HG02885 (cell line): ENCODE measurements around the gene SH3D19.
"Not testable (repeated sequence)": the region's sequence is repeated elsewhere in the genome, so short reads cannot be mapped to it uniquely, and the experiment has no call there.

Source experiments
- ATAC-seq: cut with Tn5 transposase; IDR thresholded peaks from one replicate; pipeline ENCODE4 v1.9.1; 2021; ENCODE audit warnings: mild to moderate bottlenecking; ENCODE audit not compliant: unreplicated experiment, poor library complexity

SH3D19 gene

DNA sequence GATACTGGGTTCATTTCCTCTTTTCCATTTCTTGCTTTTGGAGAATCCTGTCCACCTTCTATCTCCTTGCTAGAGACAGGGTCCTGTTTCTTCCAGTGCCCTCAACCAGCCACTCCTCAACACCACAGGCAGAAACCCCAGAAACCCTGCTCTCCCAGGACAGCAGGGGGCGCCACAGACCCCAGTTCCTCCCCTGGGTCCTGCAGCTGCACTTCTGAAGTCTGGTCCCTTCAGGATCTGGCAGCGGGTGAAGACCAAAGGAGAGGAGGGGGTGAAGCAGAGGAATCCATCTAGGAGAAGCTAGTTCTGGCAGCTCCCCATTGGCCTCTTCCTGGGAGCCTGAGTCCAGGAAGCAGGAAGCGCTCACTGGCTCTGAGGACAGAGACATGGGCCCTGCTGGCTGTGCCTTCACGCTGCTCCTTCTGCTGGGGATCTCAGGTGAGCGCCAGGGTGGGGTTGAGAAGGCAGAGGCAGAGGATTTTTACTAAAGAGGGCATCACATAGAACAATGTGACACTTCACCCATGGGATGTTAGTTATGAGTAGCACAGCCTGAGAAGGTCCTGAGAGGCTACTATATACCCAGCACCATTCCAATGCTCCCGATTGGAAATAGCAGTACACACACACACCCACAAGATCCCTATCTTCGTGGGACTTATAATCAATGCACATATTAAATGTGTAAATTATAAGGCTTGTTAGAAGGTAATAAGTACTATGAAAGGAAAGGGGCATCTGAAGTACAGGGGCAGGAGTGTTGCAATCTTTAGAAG is 48.4 kb downstream of the SH3D19 start, which contains the start of gene PRSS48:
Gene PRSS48, plus strand, starts transcription at position 375 of the 776 bp plus-strand sequence. Its CDS starts 12 bp downstream, at position 387.
- peak; percentile 71 for ATAC-seq

DNA sequence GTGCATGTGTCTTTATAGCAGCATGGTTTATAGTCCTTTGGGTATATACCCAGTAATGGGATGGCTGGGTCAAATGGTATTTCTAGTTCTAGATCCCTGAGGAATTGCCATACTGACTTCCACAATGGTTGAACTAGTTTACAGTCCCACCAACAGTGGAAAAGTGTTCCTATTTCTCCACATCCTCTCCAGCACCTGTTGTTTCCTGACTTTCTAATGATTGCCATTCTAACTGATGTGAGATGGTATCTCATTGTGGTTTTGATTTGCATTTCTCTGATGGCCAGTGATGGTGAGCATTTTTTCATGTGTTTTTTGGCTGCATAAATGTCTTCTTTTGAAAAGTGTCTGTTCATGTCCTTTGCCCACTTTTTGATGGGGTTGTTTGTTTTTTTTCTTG is 56.5 kb downstream of the SH3D19 start:
- not testable (repeated sequence) for ATAC-seq

DNA sequence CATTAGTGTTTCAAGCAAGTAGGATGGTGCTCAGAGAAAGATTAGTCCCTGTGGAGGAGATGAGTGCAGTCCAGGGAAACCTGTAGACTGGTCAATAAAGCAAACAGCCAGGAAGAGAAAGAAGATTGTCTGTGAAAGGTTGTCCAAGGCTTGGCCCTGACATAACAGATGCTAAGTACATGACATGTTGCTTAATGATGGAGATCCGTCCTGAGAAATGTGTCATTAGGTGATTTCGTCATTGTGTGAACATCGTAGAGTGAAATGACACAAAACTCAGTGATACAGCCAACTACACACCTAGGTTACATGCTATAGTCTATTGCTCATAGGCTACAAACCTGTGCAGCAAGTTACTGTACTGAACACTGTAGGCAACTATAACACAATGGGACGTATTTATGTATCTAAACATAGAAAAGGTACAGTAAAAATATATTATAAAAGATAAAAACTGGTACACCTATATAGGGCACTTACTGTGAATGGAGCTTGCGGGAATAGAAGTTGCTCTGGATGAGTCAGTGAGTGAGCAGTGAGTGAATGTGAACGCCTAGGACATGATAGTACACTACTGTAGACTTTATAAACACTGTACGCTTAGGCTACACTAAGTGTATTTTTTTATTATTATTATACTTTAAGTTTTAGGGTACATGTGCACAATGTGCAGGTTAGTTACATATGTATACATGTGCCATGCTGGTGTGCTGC is 57.4 kb downstream of the SH3D19 start:
- no peak for ATAC-seq

DNA sequence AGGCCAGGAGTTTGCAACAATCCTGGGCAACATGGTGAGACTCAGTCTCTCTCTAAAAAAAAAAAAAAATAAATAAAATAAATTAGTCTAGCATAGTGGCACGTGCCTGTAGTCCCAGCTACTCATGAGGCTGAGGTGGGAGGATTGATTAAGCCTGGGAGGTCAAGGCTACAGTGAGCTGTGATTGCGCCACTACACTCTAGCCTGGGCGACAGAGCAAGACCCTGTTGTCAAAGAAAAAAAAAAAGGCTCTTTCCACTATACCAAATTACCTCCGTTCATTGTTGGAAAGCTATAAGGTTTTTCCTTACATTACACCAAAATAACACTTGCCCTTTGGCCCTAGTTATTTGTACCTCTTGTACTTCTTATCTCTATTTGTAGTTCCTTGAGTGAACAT is 58.3 kb downstream of the SH3D19 start:
- ATAC-seq, result no peak

DNA sequence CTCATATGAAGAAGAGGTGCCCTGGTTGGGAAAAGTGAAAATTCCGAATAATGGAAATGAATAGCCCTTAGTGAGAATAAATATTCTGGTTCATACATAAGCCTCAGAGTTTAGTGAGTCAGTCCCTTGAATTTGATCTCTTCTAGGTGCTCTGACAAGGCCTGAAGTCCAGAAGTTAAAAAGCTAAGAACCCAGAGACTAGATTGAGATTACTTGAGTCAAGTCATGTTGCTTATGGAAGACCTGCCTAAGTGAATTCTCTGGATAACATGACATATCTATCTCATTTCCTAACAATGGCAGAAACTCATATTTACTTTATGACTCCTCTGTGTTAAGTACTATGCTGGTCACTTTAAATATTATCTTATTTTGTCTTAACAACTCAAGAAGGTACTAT is 58.9 kb downstream of the SH3D19 start:
- no peak for ATAC-seq

DNA sequence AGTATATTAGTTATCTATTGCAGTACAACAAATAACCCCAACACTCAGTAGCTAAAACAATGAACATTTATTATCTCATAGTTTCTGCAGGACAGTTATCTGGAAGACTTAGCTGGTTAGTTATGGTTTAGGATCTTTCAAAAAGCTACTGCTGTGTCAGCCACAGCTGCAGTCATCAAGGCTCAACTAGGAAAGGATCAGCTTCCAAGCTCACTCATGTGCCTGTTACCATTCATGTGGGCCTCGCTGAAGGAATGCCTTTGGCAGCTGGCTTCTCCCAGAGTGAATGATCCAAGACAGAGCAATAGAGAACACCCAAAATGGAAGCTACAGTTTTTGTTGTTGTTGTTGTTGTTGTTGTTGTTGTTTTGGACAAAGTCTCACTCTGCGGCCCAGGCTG is 62.0 kb downstream of the SH3D19 start:
- ATAC-seq, result no peak

DNA sequence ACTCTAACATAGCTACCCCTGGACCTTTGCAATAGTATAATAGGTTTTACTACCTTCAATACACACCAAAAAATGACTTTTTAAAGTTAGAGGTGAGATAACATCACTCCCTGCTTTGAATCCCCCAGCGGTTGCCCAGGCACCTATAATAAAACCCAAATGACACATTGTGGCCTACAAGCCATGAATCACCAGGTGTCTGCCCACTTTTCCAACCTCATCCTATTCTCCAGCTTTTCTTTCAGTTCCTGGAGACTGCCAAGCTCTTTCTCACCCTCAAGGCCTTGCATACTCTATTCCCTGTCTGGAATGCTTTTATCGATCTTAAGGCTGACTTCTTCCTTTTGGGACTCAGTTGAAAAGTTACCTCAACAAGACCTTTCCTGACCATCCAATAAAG is 64.9 kb downstream of the SH3D19 start:
- ATAC-seq, result no peak

DNA sequence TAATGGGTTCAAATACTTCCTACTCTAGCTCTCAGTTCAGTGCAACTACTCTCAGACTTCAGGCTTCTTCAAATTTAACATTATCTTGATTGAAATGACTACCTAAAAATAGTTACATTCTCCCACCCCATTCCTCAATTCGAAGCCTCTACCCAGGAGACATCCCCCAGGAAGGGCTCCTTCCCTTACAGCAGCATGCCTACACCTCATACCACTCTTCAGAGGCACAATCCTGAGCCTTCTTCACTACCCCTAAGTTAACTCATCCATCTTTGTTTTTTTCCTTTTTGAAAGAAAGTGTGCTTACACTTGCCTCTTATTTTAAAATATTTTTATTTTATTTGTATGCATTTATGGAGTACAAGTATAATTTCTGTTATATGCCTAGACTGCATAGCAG is 65.7 kb downstream of the SH3D19 start:
- no peak for ATAC-seq

DNA sequence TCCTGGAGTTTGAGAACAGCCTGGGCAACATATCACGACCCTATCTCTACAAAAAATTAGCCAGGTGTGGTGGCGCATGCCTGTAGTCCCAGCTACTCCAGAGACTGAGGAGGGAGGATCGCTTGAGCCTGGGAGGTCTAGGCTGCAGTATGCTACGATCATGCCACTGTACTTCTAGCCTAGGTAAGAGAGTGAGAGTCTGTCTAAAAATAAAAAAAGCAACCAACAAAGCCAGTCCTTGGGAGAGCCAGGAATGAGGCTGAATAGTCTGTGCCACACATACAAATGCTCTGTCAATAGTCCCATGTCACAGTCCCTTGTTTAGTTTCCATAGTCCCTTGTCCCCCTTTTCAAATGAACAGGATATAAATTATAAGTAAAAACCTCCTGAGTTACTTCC is 67.7 kb downstream of the SH3D19 start:
- no peak for ATAC-seq

DNA sequence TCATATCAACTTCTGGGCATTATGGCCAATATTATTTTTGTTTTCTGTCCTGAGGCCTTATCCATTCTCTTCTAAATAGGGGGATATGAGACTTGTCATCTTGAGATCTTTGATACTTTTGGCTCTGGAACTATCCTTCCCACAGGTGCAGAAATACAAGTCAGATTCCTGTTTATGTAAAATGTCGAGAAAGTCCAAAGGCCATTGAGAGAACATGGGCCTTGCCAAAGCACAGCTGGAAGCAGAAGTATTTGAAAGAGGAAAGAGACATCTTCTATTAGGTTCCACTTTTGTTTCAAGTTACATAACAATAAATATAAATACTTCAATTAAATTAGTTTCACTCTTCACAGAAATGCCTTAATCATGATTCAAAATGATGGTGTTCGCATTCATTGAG is 69.3 kb downstream of the SH3D19 start:
- ATAC-seq, result no peak

DNA sequence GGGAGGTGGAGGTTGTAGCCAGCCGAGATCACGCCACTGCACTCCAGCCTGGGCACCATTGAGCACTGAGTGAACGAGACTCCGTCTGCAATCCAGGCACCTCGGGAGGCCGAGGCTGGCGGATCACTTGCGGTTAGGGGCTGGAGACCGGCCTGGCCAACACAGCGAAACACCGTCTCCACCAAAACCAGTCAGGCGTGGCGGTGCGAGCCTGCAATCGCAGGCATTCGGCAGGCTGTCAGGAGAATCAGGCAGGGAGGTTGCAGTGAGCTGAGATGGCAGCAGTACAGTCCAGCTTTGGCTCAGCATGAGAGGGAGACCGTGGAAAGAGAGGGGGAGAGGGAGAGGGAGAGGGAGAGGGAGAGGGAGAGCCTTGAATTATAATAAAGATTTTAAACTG is 69.7 kb downstream of the SH3D19 start:
- not testable (repeated sequence) for ATAC-seq

DNA sequence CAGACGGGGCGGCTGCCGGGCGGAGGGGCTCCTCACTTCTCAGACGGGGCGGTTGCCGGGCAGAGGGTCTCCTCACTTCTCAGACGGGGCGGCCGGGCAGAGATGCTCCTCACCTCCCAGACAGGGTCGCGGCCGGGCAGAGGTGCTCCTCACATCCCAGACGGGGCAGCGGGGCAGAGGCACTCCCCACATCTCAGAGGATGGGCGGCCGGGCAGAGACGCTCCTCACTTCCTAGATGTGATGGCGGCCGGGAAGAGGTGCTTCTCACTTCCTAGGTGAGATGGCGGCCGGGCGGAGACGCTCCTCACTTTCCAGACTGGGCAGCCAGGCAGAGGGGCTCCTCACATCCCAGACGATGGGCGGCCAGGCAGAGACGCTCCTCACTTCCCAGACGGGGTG is 70.2 kb downstream of the SH3D19 start:
- not testable (repeated sequence) for ATAC-seq

DNA sequence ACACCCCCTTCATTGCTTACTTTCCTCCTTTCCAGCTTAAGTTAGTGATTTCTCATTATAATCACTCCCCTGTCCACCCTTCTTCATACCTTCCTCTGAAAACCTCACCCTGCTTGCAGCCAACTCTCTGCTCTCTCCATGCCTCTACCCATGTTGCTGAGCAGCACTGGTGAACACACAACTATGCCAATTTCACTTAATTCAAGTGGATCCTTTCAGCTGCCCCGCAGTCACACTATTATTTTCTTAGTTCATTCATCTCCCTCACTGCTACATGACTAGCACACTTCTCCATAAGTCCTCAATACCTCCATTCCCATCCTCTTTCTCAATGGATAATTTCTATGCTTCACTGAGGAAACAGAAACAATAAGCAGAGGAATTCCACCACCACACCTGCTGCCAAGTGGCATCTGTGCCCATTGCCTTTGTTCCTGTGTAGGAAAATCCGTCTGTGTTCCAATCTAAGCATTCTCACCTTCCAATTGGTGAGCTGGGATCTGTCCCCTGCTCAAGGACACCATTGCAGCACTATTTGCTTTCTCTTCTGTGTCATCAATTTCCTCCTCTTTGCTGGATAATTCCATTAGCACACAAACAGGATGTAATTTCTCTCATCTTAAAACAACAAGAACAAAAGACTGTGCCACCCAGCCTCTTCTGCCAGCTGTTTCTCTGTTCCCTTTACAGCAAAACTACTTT is 73.7 kb downstream of the SH3D19 start:
- no peak for ATAC-seq

DNA sequence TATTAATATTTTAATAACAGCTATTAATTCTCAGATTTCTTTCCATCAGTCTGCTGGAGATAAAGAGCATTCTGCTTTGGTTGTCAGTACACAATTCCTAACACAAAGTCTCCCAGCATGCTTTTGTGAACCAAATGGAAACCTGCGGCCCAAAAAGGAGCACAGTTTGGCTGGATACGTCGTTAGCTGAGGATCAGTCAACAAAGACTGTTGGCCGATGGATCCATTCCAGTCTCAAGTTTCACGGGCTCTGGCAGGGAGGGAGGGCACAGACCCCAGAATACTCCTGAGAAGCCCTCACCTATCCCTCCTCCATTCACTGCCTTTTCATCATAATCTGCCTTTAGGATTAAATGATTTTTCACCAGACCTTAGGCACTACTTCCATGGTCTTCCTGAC is 74.7 kb downstream of the SH3D19 start:
- no peak for ATAC-seq

DNA sequence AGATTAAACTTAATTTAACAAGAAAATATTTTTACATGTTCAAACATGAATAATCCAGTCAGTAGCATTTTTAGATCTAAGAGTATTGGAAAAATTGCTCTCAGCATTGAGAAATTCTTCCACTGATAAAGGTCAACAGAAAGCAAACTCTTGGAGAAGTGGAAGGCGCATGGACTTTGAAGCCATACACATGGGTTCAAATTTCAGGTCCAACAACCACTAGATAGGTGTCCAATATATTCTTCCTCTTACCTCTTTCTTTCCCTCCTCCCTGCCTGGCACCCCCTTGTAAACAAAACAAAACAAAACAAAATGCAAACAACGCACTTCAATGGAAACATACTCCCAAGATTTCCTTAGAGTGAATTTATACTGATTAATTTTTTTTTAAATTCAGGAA is 76.9 kb downstream of the SH3D19 start:
- no peak for ATAC-seq

DNA sequence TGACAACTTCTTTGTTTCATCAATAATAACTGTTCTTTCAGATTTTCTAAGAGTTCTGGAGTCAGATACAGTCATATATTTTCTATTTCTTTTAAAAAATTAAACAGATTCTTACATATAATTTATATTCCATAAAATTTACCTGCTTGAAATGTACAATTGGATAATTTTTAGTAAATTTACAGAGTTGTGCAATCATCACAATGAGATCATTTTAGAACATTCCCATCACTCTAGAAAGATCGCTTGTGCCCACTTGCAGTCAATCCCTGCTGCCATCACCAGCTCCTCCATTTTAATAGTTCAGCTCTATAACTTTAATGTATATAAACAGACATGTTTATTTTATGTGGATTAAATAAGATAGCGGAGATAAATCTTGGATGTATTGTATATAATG is 78.0 kb downstream of the SH3D19 start:
- no peak for ATAC-seq

DNA sequence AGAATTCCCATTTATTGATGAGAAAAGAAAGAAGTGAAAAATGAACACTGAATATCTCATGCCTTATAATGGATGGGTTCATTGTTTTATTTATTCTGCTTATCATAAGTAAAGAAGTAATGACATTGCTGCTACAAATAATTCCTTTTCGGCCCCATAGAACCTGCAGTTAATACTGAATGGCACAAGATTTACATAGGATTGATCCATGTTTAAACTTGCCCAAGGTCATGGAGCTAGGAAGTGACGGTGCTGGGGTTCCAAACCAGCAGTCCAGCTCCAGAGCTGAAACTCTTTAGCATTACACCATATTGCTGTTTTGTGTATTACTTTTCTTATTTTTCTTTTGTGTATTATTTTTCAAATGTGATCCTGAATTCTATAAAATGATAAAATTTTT is 78.7 kb downstream of the SH3D19 start:
- ATAC-seq, result no peak

DNA sequence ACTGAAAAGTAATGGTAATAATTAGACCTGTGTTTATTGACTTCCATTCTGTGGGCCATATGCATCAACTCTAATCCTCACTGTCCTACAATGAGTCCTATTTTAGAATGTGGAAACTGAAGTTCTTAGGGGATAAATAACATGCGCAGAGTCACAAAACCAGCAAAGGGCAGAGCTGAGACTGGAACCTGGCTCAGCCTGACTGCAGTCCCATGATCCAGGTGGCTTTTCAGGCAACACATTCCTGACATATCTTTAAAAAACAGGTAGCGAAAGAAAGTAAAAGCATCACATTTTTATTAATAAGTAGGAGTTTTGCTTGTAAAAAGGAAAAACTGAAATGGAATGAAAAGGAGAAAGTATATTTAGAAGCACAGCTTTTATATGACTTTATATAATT is 83.1 kb downstream of the SH3D19 start:
- ATAC-seq, result no peak

DNA sequence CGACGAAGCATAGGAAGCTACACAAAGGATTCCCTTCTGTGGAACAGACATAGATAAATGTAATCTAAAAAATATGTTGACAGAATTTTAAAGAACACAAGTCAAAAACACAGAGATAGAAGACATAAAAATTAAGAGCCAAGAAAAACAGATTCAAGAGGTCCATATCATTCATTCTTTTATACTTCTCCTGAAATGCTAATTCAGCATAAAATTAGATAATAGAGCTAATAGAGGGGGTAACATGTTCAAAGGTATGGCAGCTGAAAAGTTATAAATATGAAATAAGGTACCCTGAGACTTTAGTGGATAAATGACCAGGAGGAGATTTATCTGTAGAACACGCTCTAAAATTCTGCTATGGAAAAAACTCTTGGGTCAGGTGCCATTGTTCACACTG is 85.8 kb downstream of the SH3D19 start:
- no peak for ATAC-seq

DNA sequence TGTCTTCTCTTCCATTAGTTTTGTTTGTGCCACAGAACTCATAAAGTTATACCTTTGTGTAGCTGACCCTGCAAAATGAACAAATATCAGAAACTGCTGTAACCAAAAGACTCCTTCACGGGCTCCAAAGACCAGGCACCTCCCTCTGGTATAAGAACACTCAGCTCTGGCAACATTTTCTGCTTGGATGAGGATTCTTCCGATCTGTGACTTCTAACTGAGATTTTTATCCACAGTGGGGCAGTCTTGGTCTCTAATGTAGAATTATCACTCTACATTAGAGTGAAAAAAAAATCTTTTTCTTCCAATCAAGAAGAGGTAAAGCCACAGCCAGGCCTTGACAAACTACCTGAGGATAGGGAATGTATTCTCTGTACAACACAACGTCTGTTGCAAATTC is 86.9 kb downstream of the SH3D19 start:
- no peak for ATAC-seq

DNA sequence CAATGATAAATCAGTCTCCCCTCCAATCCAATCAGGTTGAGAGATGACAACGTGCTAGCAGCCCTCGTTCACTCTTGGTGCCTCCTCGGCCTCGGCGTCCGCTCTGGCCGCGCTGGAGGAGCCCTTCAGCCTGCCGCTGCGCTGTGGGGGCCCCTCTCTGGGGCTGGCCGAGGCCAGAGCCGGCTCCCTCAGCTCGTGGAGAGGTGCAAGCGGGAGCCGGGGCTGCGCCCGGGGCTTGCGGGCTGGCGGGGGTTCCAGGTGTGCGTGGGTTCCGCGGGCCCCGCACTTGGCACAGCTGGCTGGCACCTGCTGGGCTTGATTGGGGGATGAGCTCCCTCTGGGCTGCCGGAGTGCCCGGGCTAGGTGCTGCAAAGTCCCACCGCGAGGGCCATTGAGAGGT is 89.4 kb downstream of the SH3D19 start:
- ATAC-seq, result no peak
